Activated naive CD8-positive, alpha-beta T cell treated with anti-CD3 and anti-CD28 coated beads for 36 hours (primary cell): ENCODE measurements around the gene UST. TPM values are rescaled to one million over a fixed set of nuclear protein-coding genes. Genes with fewer than 3 reads are reported as not detected.
"Not testable (repeated sequence)": the region's sequence is repeated elsewhere in the genome, so short reads cannot be mapped to it uniquely, and the experiment has no call there.

ENCODE experiments used
- DNase-seq: peaks from one replicate; pipeline ENCODE4 v3.0.0; 2021
- H3K27ac Mint-ChIP-seq: one replicate; pipeline ENCODE4 v1.8.0; 2022; ENCODE audit warnings: mild to moderate bottlenecking, moderate library complexity, mixed read lengths
- H3K27me3 Mint-ChIP-seq: one replicate; pipeline ENCODE4 v1.8.0; 2022; ENCODE audit warnings: mild to moderate bottlenecking, mixed read lengths
- H3K36me3 Mint-ChIP-seq: one replicate; pipeline ENCODE4 v1.8.0; 2021; ENCODE audit warnings: mild to moderate bottlenecking, mixed read lengths
- H3K4me1 Mint-ChIP-seq: one replicate; pipeline ENCODE4 v1.8.0; 2021; ENCODE audit warnings: mixed read lengths
- H3K4me3 Mint-ChIP-seq: one replicate; pipeline ENCODE4 v1.8.0; 2022; ENCODE audit warnings: mild to moderate bottlenecking, moderate library complexity, mixed read lengths
- H3K9me3 Mint-ChIP-seq: one replicate; pipeline ENCODE4 v1.8.0; 2022; ENCODE audit warnings: mixed read lengths
- total RNA-seq, 2 experiments: library from RNA; stranded (reverse); gene quantifications; one replicate each; pipeline ENCODE4 v1.2.3, GENCODE V29; 2021

Gene UST
- total RNA-seq, 2 experiments from 2014 or later: 0.82 to 0.89 TPM

DNA sequence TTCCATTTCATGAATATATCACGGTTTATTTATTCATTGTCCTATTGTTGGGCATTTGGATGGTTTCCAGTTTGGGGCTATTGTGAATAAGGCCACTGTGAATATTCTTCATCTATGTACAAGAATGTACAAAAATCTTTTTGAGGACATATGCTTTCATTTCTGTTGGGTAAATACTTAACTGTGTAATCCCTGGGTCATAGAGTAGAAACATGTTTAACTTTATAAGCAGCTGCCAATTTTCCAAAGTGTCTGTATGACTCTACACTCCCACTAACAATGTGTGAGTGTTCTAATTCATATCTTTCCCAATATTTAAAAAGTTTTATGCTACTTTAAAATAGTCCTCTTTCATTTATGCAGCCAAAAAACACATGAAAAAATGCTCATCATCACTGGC is 98.6 kb downstream of the UST start:
- Mint-ChIP-seq H3K36me3 (no peaks in the 10 kb centered on the region), H3K4me1 (peaks cover 5% of the 10 kb centered on the region)

GRCh38 chr6:148846778-148847761 is 100.2 kb downstream of the UST start:
- no peaks in the 10 kb centered on the region for H3K9me3 Mint-ChIP-seq
- H3K27ac Mint-ChIP-seq: no peak overlapping the region
- no peak for DNase-seq
- H3K4me1 Mint-ChIP-seq: peaks cover 4% of the 10 kb centered on the region
- no peaks in the 10 kb centered on the region for H3K27me3 Mint-ChIP-seq
- no peak overlapping the region for H3K4me3 Mint-ChIP-seq
- no peaks in the 10 kb centered on the region for H3K36me3 Mint-ChIP-seq

More for the DNA sequence above, 98.6 kb downstream of the UST start:
- H3K9me3 Mint-ChIP-seq: no peaks in the 10 kb centered on the region
- no peak overlapping the region for H3K27ac Mint-ChIP-seq
- H3K4me3 Mint-ChIP-seq: no peak overlapping the region
- DNase-seq: no peak
- no peaks in the 10 kb centered on the region for H3K27me3 Mint-ChIP-seq

- Mint-ChIP-seq H3K9me3 (no peaks in the 10 kb centered on the region), H3K36me3 (no peaks in the 10 kb centered on the region), H3K4me3 (no peak overlapping the region), H3K27me3 (no peaks in the 10 kb centered on the region), H3K4me1 (peaks cover 1% of the 10 kb centered on the region), H3K27ac (no peak overlapping the region)
- DNase-seq: no peak
Measured at GRCh38 chr6:148848915-148849314, 102.1 kb downstream of the UST start.

GRCh38 chr6:148849449-148849848 is 102.6 kb downstream of the UST start:
- H3K27me3 Mint-ChIP-seq, DNase-seq, H3K9me3 Mint-ChIP-seq, H3K36me3 Mint-ChIP-seq, H3K4me3 Mint-ChIP-seq, H3K4me1 Mint-ChIP-seq, H3K27ac Mint-ChIP-seq: not testable (repeated sequence)

- no peaks in the 10 kb centered on the region for H3K36me3 Mint-ChIP-seq
- no peaks in the 10 kb centered on the region for H3K9me3 Mint-ChIP-seq
- DNase-seq: no peak
- peaks cover 1% of the 10 kb centered on the region for H3K4me1 Mint-ChIP-seq
- no peak overlapping the region for H3K27ac Mint-ChIP-seq
- no peak overlapping the region for H3K4me3 Mint-ChIP-seq
- peaks cover 6% of the 10 kb centered on the region for H3K27me3 Mint-ChIP-seq
Measured at GRCh38 chr6:148850964-148851363, 104.1 kb downstream of the UST start.

DNA sequence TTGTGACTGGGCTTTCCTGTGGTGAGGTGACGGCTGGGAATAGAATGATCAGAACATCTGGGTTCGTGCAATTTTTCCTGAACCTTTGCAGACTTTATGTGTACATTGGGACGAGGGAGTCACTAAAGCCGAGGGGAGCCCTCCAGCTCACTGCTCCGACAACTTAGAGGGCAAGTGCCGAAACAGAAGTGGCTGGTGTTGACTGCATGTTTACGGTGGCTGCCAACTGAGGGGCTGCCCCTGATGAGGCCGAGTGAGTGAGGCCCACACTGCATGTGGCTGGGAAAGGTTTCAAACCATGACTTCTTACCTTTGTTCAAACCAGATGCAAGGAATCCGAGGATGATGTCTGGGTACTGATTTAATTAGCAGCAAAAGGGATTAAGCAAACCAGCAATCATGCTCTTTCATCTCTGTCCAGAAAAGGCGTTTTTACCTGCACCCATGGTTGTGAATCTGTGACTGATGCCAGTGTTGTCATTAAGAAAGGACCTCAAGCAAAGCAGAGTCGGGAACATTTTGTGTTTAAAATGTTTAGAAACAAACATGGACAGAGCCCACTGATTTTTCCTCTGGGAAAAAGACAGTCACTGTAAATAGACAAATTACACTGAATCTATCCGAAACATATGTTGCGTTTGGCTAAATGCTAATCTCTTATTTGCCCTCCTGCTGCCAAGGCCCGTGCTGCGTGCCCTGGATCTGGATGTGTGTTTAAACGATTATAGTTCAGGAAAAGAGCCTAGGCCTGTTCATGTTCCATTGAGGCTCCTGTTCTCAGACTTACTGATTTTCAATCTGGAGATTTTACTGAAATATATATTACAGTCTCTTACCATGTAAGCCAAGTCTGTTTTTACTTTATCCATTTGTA is 105.1 kb downstream of the UST start:
- Mint-ChIP-seq H3K36me3 (no peaks in the 10 kb centered on the region), H3K4me3 (no peak overlapping the region), H3K27ac (no peak overlapping the region), H3K4me1 (peaks cover 1% of the 10 kb centered on the region), H3K9me3 (no peaks in the 10 kb centered on the region), H3K27me3 (peaks cover 6% of the 10 kb centered on the region)
- DNase-seq: no peak

- DNase-seq: no peak
- H3K27ac Mint-ChIP-seq: no peak overlapping the region
- H3K36me3 Mint-ChIP-seq: no peaks in the 10 kb centered on the region
- no peaks in the 10 kb centered on the region for H3K9me3 Mint-ChIP-seq
- H3K4me3 Mint-ChIP-seq: no peak overlapping the region
- H3K4me1 Mint-ChIP-seq: peaks cover 1% of the 10 kb centered on the region
- H3K27me3 Mint-ChIP-seq: peaks cover 6% of the 10 kb centered on the region
Measured at GRCh38 chr6:148852688-148853087, 105.9 kb downstream of the UST start.

DNA sequence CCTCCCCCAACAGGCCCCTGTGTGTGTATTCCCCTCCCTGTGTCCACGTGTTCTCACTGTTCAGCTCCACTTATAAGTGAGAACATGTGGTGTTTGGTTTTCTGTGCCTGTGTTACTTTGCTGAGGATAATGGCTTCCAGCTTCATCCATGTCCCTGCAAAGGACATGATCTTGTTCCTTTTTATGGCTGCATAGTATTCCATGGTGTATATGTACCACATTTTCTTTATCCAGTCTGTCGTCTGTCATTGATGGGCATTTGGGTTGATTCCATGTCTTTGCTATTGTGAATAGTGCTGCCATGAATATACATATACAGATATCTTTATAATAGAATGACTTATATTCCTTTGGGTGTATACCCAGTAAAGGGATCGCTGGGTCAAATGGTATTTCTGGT is 106.3 kb downstream of the UST start:
- H3K27me3 Mint-ChIP-seq, H3K27ac Mint-ChIP-seq, DNase-seq, H3K36me3 Mint-ChIP-seq, H3K4me1 Mint-ChIP-seq, H3K9me3 Mint-ChIP-seq, H3K4me3 Mint-ChIP-seq: not testable (repeated sequence)

- DNase-seq: no peak
- Mint-ChIP-seq H3K36me3 (no peaks in the 10 kb centered on the region), H3K4me1 (peaks cover 1% of the 10 kb centered on the region), H3K27ac (no peak overlapping the region), H3K4me3 (no peak overlapping the region), H3K27me3 (peaks cover 6% of the 10 kb centered on the region), H3K9me3 (no peaks in the 10 kb centered on the region)
Measured at GRCh38 chr6:148854096-148854495, 107.3 kb downstream of the UST start.

- peaks cover 8% of the 10 kb centered on the region for H3K27me3 Mint-ChIP-seq
- H3K9me3 Mint-ChIP-seq: no peaks in the 10 kb centered on the region
- H3K36me3 Mint-ChIP-seq: no peaks in the 10 kb centered on the region
- no peak for DNase-seq
- no peaks in the 10 kb centered on the region for H3K4me1 Mint-ChIP-seq
- H3K27ac Mint-ChIP-seq: no peak overlapping the region
- no peak overlapping the region for H3K4me3 Mint-ChIP-seq
Measured at GRCh38 chr6:148854992-148855391, 108.2 kb downstream of the UST start.

DNA sequence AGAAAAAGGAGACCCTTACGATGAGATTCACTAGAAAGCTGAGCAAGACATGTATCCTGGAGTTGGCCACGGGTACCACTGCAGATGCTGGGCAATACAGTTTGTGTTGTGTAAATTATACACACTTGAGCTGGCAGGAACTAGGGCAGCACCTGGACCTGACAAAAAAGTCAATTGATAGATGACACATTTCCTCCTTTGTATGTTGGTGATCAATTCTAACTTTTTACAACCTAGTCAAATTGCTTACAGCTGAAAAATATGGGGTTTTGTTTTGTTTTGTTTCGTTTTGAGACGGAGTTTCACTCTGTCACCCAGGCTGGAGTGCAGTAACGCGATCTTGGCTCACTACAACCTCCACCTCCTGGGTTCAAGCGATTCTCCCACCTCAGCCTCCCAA is 108.9 kb downstream of the UST start:
- Mint-ChIP-seq H3K27me3 (peaks cover 10% of the 10 kb centered on the region), H3K27ac (no peak overlapping the region), H3K9me3 (no peaks in the 10 kb centered on the region), H3K4me3 (no peak overlapping the region), H3K4me1 (no peaks in the 10 kb centered on the region), H3K36me3 (no peaks in the 10 kb centered on the region)
- no peak for DNase-seq

GRCh38 chr6:148857798-148858390 is 111.1 kb downstream of the UST start:
- H3K36me3 Mint-ChIP-seq: no peaks in the 10 kb centered on the region
- no peaks in the 10 kb centered on the region for H3K4me1 Mint-ChIP-seq
- no peak overlapping the region for H3K4me3 Mint-ChIP-seq
- H3K9me3 Mint-ChIP-seq: peaks cover 4% of the 10 kb centered on the region
- no peak overlapping the region for H3K27ac Mint-ChIP-seq
- peaks cover 10% of the 10 kb centered on the region for H3K27me3 Mint-ChIP-seq
- DNase-seq: no peak

DNA sequence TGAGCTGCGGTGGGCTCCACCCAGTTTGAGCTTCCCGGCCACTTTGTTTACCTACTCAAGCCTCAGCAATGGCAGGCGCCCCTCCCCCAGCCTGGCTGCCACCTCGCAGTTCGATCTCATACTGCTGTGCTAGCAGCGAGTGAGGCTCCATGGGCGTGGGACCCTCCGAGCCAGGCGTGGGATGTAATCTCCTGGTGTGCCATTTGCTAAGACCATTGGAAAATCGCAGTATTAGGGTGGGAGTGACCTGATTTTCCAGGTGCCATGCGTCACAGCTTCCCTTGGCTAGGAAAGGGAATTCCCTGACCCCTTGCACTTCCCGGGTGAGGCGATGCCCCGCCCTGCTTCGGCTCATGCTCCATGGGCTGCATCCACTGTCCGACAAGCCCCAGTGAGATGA is 117.3 kb downstream of the UST start:
- H3K9me3 Mint-ChIP-seq, H3K27ac Mint-ChIP-seq, H3K27me3 Mint-ChIP-seq, H3K4me3 Mint-ChIP-seq, H3K4me1 Mint-ChIP-seq, DNase-seq, H3K36me3 Mint-ChIP-seq: not testable (repeated sequence)

GRCh38 chr6:148864941-148865340 is 118.1 kb downstream of the UST start:
- Mint-ChIP-seq H3K4me1 (no peaks in the 10 kb centered on the region), H3K9me3 (peaks cover 4% of the 10 kb centered on the region), H3K27ac (no peak overlapping the region), H3K27me3 (peaks cover 2% of the 10 kb centered on the region), H3K4me3 (no peak overlapping the region), H3K36me3 (no peaks in the 10 kb centered on the region)
- no peak for DNase-seq

GRCh38 chr6:148866657-148867268 is 119.9 kb downstream of the UST start:
- H3K9me3 Mint-ChIP-seq: peaks cover under 1% of the 10 kb centered on the region
- H3K27ac Mint-ChIP-seq: no peak overlapping the region
- no peaks in the 10 kb centered on the region for H3K36me3 Mint-ChIP-seq
- H3K27me3 Mint-ChIP-seq: no peaks in the 10 kb centered on the region
- no peak for DNase-seq
- no peaks in the 10 kb centered on the region for H3K4me1 Mint-ChIP-seq
- no peak overlapping the region for H3K4me3 Mint-ChIP-seq
